ENCODE results near the gene ATP8B3. TPM values are rescaled to one million over a fixed set of nuclear protein-coding genes. Genes with fewer than 3 reads are reported as not detected.
"Not testable (repeated sequence)": the region's sequence is repeated elsewhere in the genome, so short reads cannot be mapped to it uniquely, and the experiment has no call there.

ATP8B3 gene
- total RNA-seq, 2 donors from 2014 or later = 11.7 to 28.7 TPM

DNA sequence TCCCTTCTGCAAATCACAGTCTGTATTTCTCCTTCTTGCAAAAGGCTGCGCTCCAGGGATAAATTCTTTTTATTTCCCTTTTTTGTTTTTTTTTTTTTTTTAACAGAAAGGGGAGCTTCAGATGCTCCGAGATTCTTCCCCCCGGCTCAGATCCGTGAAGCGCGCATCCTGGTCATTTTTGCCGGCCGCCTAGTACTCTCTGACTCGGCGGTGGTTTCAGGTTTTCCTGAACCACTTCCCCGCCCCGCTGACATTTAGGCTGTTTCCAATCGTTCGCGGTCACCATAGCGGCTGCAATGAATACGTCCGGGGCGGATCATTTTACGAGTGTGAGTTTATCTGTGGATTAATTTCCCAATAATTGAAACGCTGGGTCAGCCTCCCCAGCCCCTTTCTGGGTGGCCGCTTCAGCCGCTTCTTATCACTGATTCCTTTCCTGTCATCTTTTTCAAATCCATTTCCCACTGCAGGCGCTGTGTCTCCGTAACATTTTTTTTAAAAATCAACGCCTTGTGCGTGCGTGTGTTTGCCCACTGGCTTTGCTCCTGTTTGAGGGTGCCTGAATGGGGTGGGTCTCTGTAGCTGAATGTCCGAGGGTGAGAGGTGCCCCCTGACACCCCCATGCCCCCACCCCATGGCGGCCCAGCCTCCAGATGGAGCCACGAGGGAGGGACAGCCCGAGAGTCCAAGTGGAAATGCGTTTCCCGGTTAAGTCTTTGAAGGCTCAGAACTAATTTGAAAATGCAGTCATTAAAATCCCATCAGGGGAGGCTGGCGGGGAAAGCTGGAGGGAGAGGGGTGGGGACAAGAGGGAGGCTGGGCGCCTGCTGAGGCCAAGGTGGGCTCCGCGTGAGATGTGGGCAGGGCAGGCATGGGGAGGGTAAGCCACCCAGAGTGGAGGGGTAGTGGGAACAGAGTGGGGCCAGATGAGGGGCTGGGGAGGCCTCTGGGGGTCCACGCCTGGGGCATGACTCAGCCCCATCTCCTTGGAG lies 48.1 kb downstream of the ATP8B3 start:
- H3K9me3 Mint-ChIP-seq = no peaks in the 10 kb centered on the region
- ATAC-seq = peak in 1 of 2 donors; percentile 59
- H3K27ac Mint-ChIP-seq = peak overlapping the region in 1 of 2 donors; percentile 62
- DNase-seq (ENCODE audit: low spot score in 2 of 2) = no peak
- H3K36me3 Mint-ChIP-seq = no peaks in the 10 kb centered on the region

DNA sequence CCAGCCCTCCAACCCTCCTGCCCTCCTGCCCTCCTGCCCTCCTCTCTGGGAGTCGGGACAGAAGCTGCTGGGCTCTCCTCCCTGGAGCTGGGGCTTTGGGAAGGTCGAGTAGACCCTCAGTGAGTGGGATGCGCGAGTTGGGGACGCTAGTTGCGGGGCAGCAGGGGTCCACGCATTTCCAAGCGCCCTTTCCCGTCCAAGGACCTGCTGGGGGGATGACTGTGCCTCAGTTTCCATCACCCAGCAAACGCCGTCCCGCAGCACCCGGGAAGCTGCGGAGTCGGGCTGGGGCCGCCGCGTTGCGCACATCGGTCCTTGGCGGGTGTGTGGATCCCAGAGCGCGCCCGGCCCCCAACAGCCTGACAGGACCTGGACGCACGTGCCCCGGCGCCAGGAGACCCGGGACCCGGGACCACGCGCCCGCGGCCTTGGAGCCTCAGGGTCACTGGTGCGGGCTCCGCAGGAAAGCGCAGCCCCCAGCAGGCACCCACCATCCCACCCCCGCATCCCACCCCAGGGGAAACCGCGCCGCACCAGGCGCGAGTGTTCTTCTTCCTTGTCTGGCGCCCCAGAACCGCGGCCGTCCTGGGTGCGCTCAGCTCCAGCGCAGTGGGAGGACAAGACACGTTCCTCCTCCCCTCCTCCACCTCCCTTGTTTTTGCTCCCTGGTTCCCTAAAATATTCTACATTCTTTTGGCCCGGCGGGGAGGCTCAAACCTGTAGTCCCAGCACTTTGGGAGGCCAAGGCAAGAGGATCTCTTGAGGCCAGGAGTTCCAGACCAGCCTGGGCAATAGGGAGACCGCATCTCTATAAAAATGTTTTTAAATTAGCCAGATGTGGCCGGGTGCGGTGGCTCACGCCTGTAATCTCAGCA lies 49.6 kb downstream of the ATP8B3 start:
- DNase-seq (ENCODE audit: low spot score in 2 of 2) (no peak), ATAC-seq (no peak)
- Mint-ChIP-seq H3K27ac (no peak overlapping the region), H3K9me3 (no peaks in the 10 kb centered on the region), H3K36me3 (no peaks in the 10 kb centered on the region)

DNA sequence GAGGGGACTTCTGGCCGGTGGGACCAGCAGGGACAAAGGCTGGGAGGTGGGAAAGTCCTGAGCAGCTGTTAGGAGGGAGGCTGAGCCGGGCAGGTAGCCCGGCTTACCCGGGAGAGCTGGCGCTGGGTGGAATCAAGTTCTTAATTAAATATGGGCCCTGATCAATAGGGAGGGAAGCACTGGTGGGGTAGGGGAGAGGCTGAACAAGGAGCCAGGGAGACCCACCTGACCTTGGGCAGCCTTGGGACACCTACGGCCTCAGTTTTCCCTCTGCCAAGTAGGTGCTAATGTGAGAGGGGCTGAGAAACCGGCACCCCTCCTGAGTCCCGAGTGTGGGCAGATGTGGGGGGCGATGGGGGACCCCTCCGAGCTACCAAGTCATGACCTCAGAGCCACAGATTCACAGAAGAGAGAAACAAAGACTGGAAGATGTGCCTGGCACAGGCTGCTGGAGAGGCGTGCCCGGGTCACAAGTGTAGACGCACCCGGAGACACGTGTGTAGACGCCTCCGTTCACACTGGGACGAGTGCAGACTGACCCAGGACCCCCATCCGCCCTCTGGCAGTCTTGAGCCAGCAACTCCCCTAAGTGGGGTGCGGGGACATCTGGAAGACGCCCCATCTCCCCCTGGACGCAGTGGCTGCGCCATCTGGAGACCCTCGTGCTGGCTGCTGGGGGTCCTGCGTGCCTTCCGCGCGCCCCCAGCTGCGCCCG lies 50.4 kb downstream of the ATP8B3 start:
- Mint-ChIP-seq H3K27ac (peak overlapping the region in 1 of 2 donors; percentile 72), H3K36me3 (no peaks in the 10 kb centered on the region), H3K9me3 (no peaks in the 10 kb centered on the region)
- ATAC-seq (no peak), DNase-seq (ENCODE audit: low spot score in 2 of 2) (no peak)

GRCh38 chr19:1760786-1761527 lies 51.1 kb downstream of the ATP8B3 start:
- not testable (repeated sequence) for H3K36me3 Mint-ChIP-seq; DNase-seq (ENCODE audit: low spot score in 2 of 2); ATAC-seq; H3K27ac Mint-ChIP-seq; H3K9me3 Mint-ChIP-seq

- Mint-ChIP-seq H3K27ac (no peak overlapping the region), H3K9me3 (no peaks in the 10 kb centered on the region), H3K36me3 (no peaks in the 10 kb centered on the region)
- ATAC-seq (no peak), DNase-seq (ENCODE audit: low spot score in 2 of 2) (no peak)
These were observed 52.1 kb downstream of the ATP8B3 start for GRCh38 chr19:1760020-1760419.

GRCh38 chr19:1758959-1759903 lies 52.8 kb downstream of the ATP8B3 start:
- H3K27ac Mint-ChIP-seq = no peak overlapping the region
- H3K9me3 Mint-ChIP-seq = no peaks in the 10 kb centered on the region
- H3K36me3 Mint-ChIP-seq = no peaks in the 10 kb centered on the region
- no peak for ATAC-seq
- no peak for DNase-seq (ENCODE audit: low spot score in 2 of 2)

- no peak for ATAC-seq
- no peak for DNase-seq (ENCODE audit: low spot score in 2 of 2)
- no peaks in the 10 kb centered on the region for H3K36me3 Mint-ChIP-seq
- peak overlapping the region in 1 of 2 donors; percentile 44 for H3K27ac Mint-ChIP-seq
- no peaks in the 10 kb centered on the region for H3K9me3 Mint-ChIP-seq
These were observed 53.9 kb downstream of the ATP8B3 start for GRCh38 chr19:1758231-1758577.

DNA sequence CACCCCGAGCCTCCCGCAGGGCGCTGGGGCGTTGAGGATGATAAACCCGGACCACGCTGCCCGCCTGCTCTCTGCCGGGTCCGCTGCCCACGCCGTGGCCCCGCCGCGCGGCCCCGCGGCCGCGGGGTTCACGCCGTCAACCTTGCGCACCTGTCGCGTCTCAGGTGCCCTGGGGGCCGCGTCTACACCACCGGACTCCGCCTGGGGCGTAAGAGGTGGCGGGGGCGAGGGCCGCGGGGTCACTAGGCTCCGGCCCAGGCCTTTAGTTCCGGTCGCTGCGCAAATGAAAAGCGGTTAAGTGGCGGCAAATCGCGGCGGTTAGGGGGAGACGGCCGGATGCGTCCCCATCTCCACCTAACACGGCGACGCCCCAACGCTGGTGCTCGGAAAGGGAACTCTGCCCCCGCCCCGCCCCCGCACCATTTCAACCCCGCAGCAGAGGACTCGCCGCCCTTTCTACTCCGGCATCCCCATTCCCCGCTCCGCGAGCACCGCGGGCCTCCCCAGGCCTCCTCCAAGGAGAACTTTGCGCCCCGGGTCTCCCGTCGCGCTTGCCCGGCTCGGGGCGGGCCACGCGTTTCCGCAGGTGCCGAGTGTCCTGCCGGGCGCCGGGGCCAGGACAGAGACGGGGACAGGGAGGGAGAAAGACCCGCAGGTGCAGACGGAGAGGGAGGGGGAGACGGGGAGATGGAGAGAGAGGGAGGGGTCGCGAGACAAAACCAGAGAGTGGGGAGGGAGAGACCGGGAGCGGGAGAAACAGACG lies 54.4 kb downstream of the ATP8B3 start:
- ATAC-seq = no peak
- Mint-ChIP-seq H3K27ac (peak overlapping the region in 1 of 2 donors; percentile 44), H3K9me3 (no peaks in the 10 kb centered on the region), H3K36me3 (no peaks in the 10 kb centered on the region)
- DNase-seq (ENCODE audit: low spot score in 2 of 2) = no peak

- no peak for ATAC-seq
- no peaks in the 10 kb centered on the region for H3K36me3 Mint-ChIP-seq
- no peaks in the 10 kb centered on the region for H3K9me3 Mint-ChIP-seq
- DNase-seq (ENCODE audit: low spot score in 2 of 2) = no peak
- peak overlapping the region in 1 of 2 donors; percentile 68 for H3K27ac Mint-ChIP-seq
These were observed 55.2 kb downstream of the ATP8B3 start for GRCh38 chr19:1756705-1757465.

DNA sequence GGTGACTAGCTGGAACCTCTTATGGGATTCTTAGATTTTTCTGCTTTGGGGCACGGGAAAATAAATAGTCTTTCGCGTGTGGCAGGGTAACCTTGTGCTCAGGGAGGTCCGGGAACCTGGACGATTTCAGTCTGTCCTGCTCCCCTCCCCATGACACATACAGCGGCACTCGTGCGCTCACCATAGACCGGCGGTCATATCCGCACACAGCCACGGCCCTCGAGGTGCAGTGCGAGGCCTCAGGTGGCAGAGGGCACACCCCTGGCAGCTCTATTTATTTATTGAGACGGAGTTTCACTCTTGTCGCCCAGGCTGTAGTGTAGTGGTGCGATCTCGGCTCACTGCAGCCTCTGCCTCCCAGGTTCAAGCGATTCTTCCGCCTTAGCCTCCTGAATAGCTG lies 55.8 kb downstream of the ATP8B3 start:
- Mint-ChIP-seq H3K9me3 (no peaks in the 10 kb centered on the region), H3K27ac (no peak overlapping the region), H3K36me3 (no peaks in the 10 kb centered on the region)
- ATAC-seq (no peak), DNase-seq (ENCODE audit: low spot score in 2 of 2) (no peak)

GRCh38 chr19:1755467-1756171 lies 56.5 kb downstream of the ATP8B3 start:
- DNase-seq (ENCODE audit: low spot score in 2 of 2) (no peak), ATAC-seq (no peak)
- Mint-ChIP-seq H3K36me3 (no peaks in the 10 kb centered on the region), H3K27ac (peak overlapping the region in 1 of 2 donors; percentile 4), H3K9me3 (no peaks in the 10 kb centered on the region)

DNA sequence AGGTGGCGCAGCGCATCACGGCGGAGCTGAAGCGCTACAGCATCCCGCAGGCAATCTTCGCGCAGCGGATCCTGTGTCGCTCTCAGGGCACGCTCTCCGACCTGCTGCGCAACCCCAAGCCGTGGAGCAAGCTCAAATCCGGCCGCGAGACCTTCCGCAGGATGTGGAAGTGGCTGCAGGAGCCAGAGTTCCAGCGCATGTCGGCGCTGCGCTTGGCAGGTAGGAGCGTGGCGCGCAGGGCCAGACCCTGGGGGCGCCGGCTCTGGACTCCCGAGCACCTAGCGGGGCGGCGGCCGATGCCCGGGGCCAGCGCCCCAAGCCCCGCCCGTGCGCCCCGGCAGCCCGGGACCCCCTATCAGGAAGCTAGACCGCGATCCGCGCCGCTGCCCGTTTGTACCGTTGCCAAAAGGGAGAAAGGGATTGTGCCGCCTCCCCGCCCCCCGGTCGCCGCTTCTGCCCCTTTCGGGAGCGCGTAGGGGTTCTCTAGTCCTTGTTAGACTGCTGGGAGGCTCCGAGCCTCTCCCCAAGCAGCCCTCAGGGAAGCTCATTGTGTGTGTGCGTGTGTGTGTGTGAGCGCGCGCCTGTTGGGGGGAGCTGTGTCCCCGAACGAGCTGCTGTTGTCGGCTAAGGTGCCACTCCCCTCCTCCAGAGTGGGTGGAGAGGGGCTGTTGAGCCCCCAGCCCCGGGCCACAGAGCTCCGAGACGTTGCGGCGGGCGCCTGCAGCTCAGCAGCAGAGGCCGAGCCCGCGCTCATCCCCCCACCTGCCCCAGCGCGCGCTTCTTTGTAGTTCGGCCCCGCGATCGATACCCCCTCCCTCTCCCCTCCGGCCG lies 57.2 kb downstream of the ATP8B3 start:
- H3K27ac Mint-ChIP-seq = peak overlapping the region in 1 of 2 donors; percentile 60
- ATAC-seq (peak in 1 of 2 donors; percentile 18), DNase-seq (ENCODE audit: low spot score in 2 of 2) (no peak)
- no peaks in the 10 kb centered on the region for H3K36me3 Mint-ChIP-seq
- H3K9me3 Mint-ChIP-seq = no peaks in the 10 kb centered on the region

All from activated naive CD4-positive, alpha-beta T cell treated with anti-CD3 and anti-CD28 coated beads, Interleukin-2, amount 50 U/mL, for 72 hours (primary cell).